ENCODE results near the gene DKK1. TPM values are rescaled to one million over a fixed set of nuclear protein-coding genes. Genes with fewer than 3 reads are reported as not detected.
A peak's percentile ranks its signal among the peaks of the same experiment; 100 is the strongest.

DKK1 gene
- total and polyA plus RNA-seq, 2 of the 4 experiments (the other 2 are of a cell fraction) = 97.6 to 116 TPM

DNA sequence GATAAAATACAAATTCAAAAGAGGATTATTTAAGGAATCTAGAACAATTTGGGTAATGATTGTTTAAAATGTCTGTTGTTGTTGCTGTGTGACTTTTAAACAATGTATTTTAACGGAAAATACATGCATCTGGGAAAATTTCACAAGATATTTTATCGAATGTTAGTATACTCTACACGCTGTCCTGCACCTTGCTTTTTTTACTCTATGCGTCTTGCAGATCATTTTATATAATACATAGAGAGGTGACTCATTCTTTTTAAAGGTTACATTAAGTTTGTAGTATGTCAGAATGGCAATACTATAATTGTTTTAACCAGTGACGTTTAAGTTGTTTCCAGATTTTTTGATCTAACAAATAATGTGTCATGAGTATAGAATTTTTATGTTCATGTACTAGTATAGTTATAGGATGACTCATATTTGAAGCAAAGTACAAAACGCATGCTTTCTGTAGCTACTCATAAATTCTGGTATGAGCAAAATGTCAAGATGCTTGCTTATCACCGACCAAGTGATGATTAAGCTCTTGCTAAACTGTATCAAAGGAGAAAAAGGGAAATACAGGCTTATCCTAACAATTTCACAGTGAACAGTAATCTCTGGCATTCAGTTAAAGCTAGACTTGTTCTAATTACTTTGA is 4.9 kb downstream of the DKK1 start:
- Histone ChIP-seq H2BK5ac (ENCODE audit: low read depth, low read length, poor library complexity, severe bottlenecking) (peak overlapping the region; percentile 99), H3K36me3 (ENCODE audit: control insufficient read depth, insufficient read depth, low read length) (peaks cover 6% of the 10 kb centered on the region; the same call in 1 of the 2 replicates), H4K20me1 (ENCODE audit: insufficient read depth, low read length) (no peaks in the 10 kb centered on the region), H3K27ac (ENCODE audit: insufficient read depth, low read length) (peak overlapping the region; percentile 71; the same call in 1 of the 2 replicates), H4K91ac (ENCODE audit: insufficient read depth, low read depth, low read length) (peak overlapping the region; percentile 50; the same call in 1 of the 2 replicates), H3K4me2 (ENCODE audit: low read depth, low read length) (peak overlapping the region; percentile 47; the same call in 1 of the 2 replicates), H3K56ac (ENCODE audit: extremely low read depth, insufficient read depth, low read length) (peak overlapping the region; percentile 73; the same call in 1 of the 2 replicates), H3K23ac (ENCODE audit: low read depth, low read length) (no peak overlapping the region), H2AK5ac (ENCODE audit: low read depth, low read length) (no peak overlapping the region), H3K9me3 (ENCODE audit: control insufficient read depth, insufficient read depth, low read length) (no peaks in the 10 kb centered on the region), H3K4me1 (ENCODE audit: control insufficient read depth, insufficient read depth, low read length) (peaks cover 4% of the 10 kb centered on the region; the same call in 1 of the 2 replicates), H2BK20ac (ENCODE audit: low read depth, low read length) (peak overlapping the region; percentile 59; the same call in 1 of the 2 replicates), H3K18ac (ENCODE audit: low read depth, low read length) (no peak overlapping the region), H2BK15ac (ENCODE audit: low read depth, low read length) (no peak overlapping the region), H2AK9ac (replicated peaks; ENCODE audit: low read depth, low read length, poor library complexity) (no peak overlapping the region), H4K8ac (ENCODE audit: low read depth in 2 of 2, low read length in 2 of 2) (peak overlapping the region; percentile 91 to 96; a peak in 2 of 4 replicates), H3K79me1 (ENCODE audit: low read depth in 1 of 2, low read length in 2 of 2) (peaks cover 0 to 29% of the 10 kb centered on the region in 2 experiments; a peak in 2 of 4 replicates), H3K27me3 (ENCODE audit: control insufficient read depth, insufficient read depth, low read length) (no peaks in the 10 kb centered on the region), H2AFZ (replicated peaks; ENCODE audit: low read length, poor library complexity) (no peak overlapping the region), H3K4ac (ENCODE audit: low read depth, low read length) (no peak overlapping the region), H3K4me3 (ENCODE audit: insufficient read depth, low read depth, low read length) (no peak overlapping the region), H2BK120ac (ENCODE audit: low read depth, low read length) (peak overlapping the region; percentile 97), H3K14ac (replicated peaks; ENCODE audit: low read depth, low read length) (no peak overlapping the region), H3K9ac (ENCODE audit: low read depth, low read length) (no peak overlapping the region), H4K5ac (ENCODE audit: low read depth, low read length) (no peak overlapping the region), H3K9me1 (ENCODE audit: insufficient read depth, low read length) (0 out of 2 replicates have a peak, but pooled peaks cover 2% of the 10 kb centered on the region)
- in situ Hi-C loops (cut with MboI; ENCODE audit: low sequenced_read_pairs) (no loop called here), intact Hi-C loops (cut with micrococcal nuclease) (loop anchor here (5.0 kb wide), 1 partner anchor 123 kb away; no protein-coding TSS in a partner anchor), dilution Hi-C loops (cut with HindIII; ENCODE audit: low sequenced_read_pairs, unreplicated experiment) (no loop called here)
- POLR2A ChIA-PET (ENCODE audit: unreplicated experiment) = no interaction called here
- BruUV-seq (replicated peaks) = no TSS peak
- TF ChIP-seq, protein P1, sequence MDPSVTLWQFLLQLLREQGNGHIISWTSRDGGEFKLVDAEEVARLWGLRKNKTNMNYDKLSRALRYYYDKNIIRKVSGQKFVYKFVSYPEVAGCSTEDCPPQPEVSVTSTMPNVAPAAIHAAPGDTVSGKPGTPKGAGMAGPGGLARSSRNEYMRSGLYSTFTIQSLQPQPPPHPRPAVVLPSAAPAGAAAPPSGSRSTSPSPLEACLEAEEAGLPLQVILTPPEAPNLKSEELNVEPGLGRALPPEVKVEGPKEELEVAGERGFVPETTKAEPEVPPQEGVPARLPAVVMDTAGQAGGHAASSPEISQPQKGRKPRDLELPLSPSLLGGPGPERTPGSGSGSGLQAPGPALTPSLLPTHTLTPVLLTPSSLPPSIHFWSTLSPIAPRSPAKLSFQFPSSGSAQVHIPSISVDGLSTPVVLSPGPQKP (IDR thresholded peaks at IDR 0.05; ENCODE audit: borderline replicate concordance, low read depth, low read length) = no peak
- no peak for TF ChIP-seq CHD1 (IDR thresholded peaks at IDR 0.05; ENCODE audit: low read depth, low read length)
- no peak for TF ChIP-seq RFX5 (IDR thresholded peaks at IDR 0.05; ENCODE audit: low read depth, low read length)
- TF ChIP-seq RCOR1 (IDR thresholded peaks at IDR 0.05; ENCODE audit: insufficient replicate concordance, low read length) = no peak
- TF ChIP-seq FOS (IDR thresholded peaks at IDR 0.05; ENCODE audit: low read depth, low read length) = peak; percentile 99
- TF ChIP-seq MAZ (IDR thresholded peaks at IDR 0.05; ENCODE audit: borderline replicate concordance, low read depth, low read length) = no peak
- no peak for TF ChIP-seq RAD21 (IDR thresholded peaks at IDR 0.05; ENCODE audit: low read length)
- no peak for TF ChIP-seq SMC3 (IDR thresholded peaks at IDR 0.05; ENCODE audit: low read depth, low read length)
- no peak for TF ChIP-seq NFE2L2 (IDR thresholded peaks at IDR 0.05; ENCODE audit: low read depth, low read length)
- no peak for TF ChIP-seq MXI1 (IDR thresholded peaks at IDR 0.05; ENCODE audit: borderline replicate concordance, low read depth, low read length)
- peak; percentile 82; the same call in 1 of the 2 replicates for TF ChIP-seq BHLHE40 (IDR thresholded peaks at IDR 0.05; ENCODE audit: low read depth, low read length)
- 0 out of 2 replicates have a peak, but pooled peaks have one; percentile 32 for TF ChIP-seq MAFK (IDR thresholded peaks at IDR 0.05; ENCODE audit: low read depth, low read length)
- TF ChIP-seq, protein P2, sequence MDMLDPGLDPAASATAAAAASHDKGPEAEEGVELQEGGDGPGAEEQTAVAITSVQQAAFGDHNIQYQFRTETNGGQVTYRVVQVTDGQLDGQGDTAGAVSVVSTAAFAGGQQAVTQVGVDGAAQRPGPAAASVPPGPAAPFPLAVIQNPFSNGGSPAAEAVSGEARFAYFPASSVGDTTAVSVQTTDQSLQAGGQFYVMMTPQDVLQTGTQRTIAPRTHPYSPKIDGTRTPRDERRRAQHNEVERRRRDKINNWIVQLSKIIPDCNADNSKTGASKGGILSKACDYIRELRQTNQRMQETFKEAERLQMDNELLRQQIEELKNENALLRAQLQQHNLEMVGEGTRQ (IDR thresholded peaks at IDR 0.05; ENCODE audit: low read depth, low read length) = no peak
- TF ChIP-seq POLR2A (IDR thresholded peaks at IDR 0.05; ENCODE audit: low read depth, low read length) = no peak
- peak; percentile 88 for TF ChIP-seq CEBPB (IDR thresholded peaks at IDR 0.05; ENCODE audit: low read depth, low read length)
- CTCF ChIA-PET = interaction anchor here (0.6 to 3.4 kb wide), 2 partner anchors 20 to 170 kb away, joined by 3 to 16 read pairs; no protein-coding TSS in a partner anchor
- no CpG with 5 or more reads among the region's 7 CpGs for WGBS, 2 experiments (ENCODE audit: extremely low coverage in 2 of 2, insufficient read length in 1 of 2)
- peak; percentile 98 for DNase-seq
- ATAC-seq (ENCODE audit: low read depth) = peak; percentile 53

All from IMR-90 (cell line).